ENCODE measurements around the gene ANKRD33B. TPM values are rescaled to one million over a fixed set of nuclear protein-coding genes. Genes with fewer than 3 reads are reported as not detected.
A peak's percentile ranks its signal among the peaks of the same experiment; 100 is the strongest.

ANKRD33B gene
- total RNA-seq, 1 experiment from 2014 or later, result 10.9 TPM

GRCh38 chr5:10551782-10552138 lies 12.1 kb upstream of the ANKRD33B start:
- peaks cover 41 to 75% of the 10 kb centered on the region in 2 experiments for H3K4me1 ChIP-seq (ENCODE audit: control insufficient read depth in 1 of 2, insufficient read depth in 2 of 2, low read length in 2 of 2)
- H3K9me2 ChIP-seq (ENCODE audit: insufficient read depth), result no peaks in the 10 kb centered on the region
- TSS peak; percentile 87 for BruUV-seq (replicated peaks)
- no peaks in the 10 kb centered on the region for H4K20me1 ChIP-seq (ENCODE audit: insufficient read depth)
- DNase-seq (ENCODE audit: low read depth, low spot score) (no peak), ATAC-seq (peak; percentile 19)
- H3K4me2 ChIP-seq (ENCODE audit: low read length), result peak overlapping the region; percentile 68
- CTCF ChIA-PET, result interaction anchor here (1.4 kb wide), 2 partner anchors 8 to 76 kb away, joined by 4 to 5 read pairs; no protein-coding TSS in a partner anchor
- peak overlapping the region; percentile 10 to 29; a peak in 3 of 4 replicates for H3K4me3 ChIP-seq (replicated peaks in 1 of 2; ENCODE audit: low read depth in 1 of 2, low read length in 2 of 2)
- TF ChIP-seq ZBTB33 (IDR thresholded peaks at IDR 0.05; ENCODE audit: extremely low read depth, insufficient replicate concordance, low read length) (no peak), ELF1 (IDR thresholded peaks at IDR 0.05; ENCODE audit: borderline replicate concordance, low read depth) (no peak), ZFX (IDR thresholded peaks at IDR 0.05) (no peak), YY1 (IDR thresholded peaks at IDR 0.05; ENCODE audit: extremely low read depth, insufficient replicate concordance, low read depth, low read length) (no peak), RAD21 (IDR thresholded peaks at IDR 0.05; ENCODE audit: low read depth) (no peak), CTCF (IDR thresholded peaks at IDR 0.05 in 2 of 3, conservative IDR thresholded peaks at IDR 0.05 in 1 of 3; ENCODE audit: borderline replicate concordance in 1 of 3, insufficient read depth in 1 of 3, low read depth in 2 of 3, low read length in 2 of 3) (no peak), FOSL1 (IDR thresholded peaks at IDR 0.05; ENCODE audit: low read depth) (no peak), JUND (IDR thresholded peaks at IDR 0.05) (no peak), REST (IDR thresholded peaks at IDR 0.05; ENCODE audit: low read depth) (no peak), POLR2AphosphoS5 (IDR thresholded peaks at IDR 0.05; ENCODE audit: low read depth, low read length) (no peak), TCF7L2 (IDR thresholded peaks at IDR 0.05; ENCODE audit: borderline replicate concordance, extremely low read depth, insufficient read depth, insufficient read length) (no peak), SP1 (IDR thresholded peaks at IDR 0.05; ENCODE audit: low read depth) (no peak), CEBPB (IDR thresholded peaks at IDR 0.05; ENCODE audit: low read depth) (no peak)
- intact Hi-C loops (cut with micrococcal nuclease), result no loop called here
- H3K9me3 ChIP-seq (ENCODE audit: control insufficient read depth in 1 of 2, insufficient read depth in 1 of 2, low read depth in 1 of 2, low read length in 2 of 2), result peaks cover 0 to 11% of the 10 kb centered on the region in 2 experiments; a peak in 1 of 4 replicates
- RAD21 ChIA-PET (ENCODE audit: low non-redundant PET in 1 of 2, low total read pairs in 2 of 2, uncharacterized antibody in 2 of 2, unreplicated experiment in 2 of 2), result interaction anchor here in 1 of 2 experiments (1.4 kb wide), 1 partner anchor 76 kb away, joined by 3 read pairs; no protein-coding TSS in a partner anchor
- H2AFZ ChIP-seq (ENCODE audit: low read depth, low read length, poor library complexity, severe bottlenecking), result no peak overlapping the region
- no peaks in the 10 kb centered on the region for H3K79me2 ChIP-seq (ENCODE audit: insufficient read depth, low read length)
- H3K27ac ChIP-seq (ENCODE audit: low read depth, low read length), result peak overlapping the region; percentile 73
- H3K36me3 ChIP-seq (ENCODE audit: control insufficient read depth in 1 of 2, insufficient read depth in 2 of 2, low read length in 2 of 2), result no peaks in the 10 kb centered on the region
- H3K9ac ChIP-seq (ENCODE audit: low read length), result peak overlapping the region; percentile 65
- no peaks in the 10 kb centered on the region for H3K27me3 ChIP-seq (ENCODE audit: insufficient read depth, low read length)
- POLR2A ChIA-PET, result interaction anchor here (1.5 kb wide), 1 partner anchor 8 kb away, joined by 11 read pairs; no protein-coding TSS in a partner anchor

Measured in HCT116 (cell line).